AG09319 (cell line): ENCODE results near the gene VAC14.

Experiments
- DNase-seq: peaks from one replicate; pipeline ENCODE4 v3.0.0-alpha.2; 2010; ENCODE audit warnings: low read depth; ENCODE audit errors: extremely low read depth
- TF ChIP-seq, protein P1 (sequence below): IDR thresholded peaks from 2 replicates; pipeline ENCODE4 v1.5.1; 2011; ENCODE audit warnings: low read depth, mild to moderate bottlenecking, inconsistent platforms, low read length, moderate library complexity

Gene VAC14

GRCh38 chr16:70691223-70692129, 109.5 kb downstream of the VAC14 start:
- TF ChIP-seq, protein P1, sequence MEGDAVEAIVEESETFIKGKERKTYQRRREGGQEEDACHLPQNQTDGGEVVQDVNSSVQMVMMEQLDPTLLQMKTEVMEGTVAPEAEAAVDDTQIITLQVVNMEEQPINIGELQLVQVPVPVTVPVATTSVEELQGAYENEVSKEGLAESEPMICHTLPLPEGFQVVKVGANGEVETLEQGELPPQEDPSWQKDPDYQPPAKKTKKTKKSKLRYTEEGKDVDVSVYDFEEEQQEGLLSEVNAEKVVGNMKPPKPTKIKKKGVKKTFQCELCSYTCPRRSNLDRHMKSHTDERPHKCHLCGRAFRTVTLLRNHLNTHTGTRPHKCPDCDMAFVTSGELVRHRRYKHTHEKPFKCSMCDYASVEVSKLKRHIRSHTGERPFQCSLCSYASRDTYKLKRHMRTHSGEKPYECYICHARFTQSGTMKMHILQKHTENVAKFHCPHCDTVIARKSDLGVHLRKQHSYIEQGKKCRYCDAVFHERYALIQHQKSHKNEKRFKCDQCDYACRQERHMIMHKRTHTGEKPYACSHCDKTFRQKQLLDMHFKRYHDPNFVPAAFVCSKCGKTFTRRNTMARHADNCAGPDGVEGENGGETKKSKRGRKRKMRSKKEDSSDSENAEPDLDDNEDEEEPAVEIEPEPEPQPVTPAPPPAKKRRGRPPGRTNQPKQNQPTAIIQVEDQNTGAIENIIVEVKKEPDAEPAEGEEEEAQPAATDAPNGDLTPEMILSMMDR, result no peak
- peak; percentile 99 for DNase-seq

DNA sequence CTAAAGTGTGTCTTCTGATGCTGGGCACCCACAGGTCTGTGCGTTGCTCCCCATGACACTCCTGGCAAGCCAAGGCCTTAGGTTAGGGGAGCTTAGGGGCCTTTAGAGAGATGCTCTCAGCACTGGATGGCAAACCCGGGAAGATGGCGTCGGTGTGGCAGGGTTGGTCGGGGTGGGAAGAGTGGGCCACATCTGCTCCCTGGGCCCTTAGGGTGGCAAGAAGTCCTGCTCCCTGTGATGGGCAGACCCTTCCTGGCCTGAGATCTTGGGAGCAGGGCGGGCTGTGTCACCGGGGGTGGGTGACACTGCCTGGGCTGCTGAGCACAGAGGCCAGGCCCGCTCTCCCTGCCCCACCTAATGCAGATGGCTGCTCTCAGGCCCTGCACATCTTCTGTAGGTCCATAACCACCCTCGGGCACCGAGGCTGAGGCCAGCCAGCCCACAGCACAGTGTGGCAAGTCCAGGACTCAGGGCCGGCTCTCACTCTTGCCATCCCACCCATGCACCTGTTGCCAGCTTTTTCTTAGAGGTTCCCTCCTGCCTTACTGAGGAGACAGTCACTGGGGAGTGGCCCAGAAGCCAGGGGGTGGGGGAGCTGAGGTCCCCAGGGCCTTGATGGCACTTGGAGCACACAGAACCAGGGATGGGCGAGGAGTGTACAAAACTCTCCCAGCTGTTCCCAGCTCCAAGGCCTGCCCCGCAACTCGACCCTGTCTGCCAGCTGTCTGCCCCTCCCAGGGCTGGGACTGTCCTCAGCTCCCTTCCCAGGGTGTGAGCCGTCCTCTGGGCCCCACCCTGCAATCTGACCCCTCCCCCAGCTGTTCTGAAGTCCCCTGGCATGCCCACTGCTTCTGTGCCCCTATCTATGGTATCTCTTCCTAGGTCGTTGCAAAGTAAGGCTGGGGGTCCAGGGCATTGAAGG, 110.7 kb downstream of the VAC14 start:
- TF ChIP-seq, protein P1, result no peak
- DNase-seq, result no peak

- TF ChIP-seq, protein P1, result no peak
- no peak for DNase-seq
Observed at GRCh38 chr16:70689035-70689969, 111.7 kb downstream of the VAC14 start.

DNA sequence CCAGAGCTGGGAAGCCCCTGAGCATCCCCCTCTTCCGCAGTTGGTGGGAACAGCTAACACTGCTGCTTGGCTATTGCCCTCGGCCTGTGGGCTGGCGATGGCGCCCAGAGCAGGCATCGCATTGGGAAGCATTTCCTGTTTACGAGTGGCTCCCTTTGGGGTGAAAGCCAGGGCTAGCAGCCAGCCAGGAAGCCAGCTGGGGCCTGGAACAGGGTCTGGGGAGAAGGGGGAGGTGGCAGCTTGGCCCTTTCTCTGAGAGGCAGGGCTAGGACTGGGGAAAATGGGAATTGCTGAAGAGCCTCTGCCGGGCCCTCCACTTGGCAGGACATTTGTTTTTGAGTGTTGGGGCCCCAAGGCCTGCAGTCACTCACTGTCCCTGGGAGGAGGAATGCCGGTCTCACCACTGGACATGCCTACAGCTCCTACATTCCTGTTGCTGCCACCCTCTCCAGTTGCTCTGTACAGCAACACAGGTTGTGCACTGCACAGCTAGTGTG, 112.7 kb downstream of the VAC14 start:
- TF ChIP-seq, protein P1, result no peak
- peak; percentile 54 for DNase-seq

DNA sequence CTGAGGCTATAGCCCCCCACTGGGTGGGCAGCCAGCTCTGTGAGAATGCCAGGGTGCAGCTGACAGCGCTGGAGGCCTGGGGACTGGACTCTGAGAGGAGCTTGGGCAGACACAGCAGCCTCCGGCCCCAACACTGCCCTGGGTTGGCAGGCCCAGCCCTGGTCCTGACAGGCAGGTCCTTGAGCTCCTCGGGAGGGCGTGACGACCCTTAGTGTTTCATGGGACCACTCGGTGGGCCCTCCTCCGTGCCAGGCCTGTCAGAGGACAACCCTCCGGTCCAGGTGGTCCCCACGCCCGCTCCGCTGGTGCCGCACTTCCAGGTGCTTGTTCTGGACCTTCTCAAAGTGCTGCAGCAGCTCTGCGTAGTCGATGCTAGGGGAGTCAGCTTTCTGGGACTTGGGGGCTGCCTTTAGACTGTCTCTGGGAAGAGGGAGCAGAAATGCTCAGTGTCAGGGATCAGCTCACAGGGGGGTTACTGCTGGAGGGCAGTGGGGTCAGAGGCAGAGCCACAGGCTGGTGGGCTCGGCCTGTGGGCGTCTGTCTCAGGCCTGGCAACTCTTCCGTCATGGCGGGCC, 113.2 kb downstream of the VAC14 start:
- DNase-seq, result no peak
- TF ChIP-seq, protein P1, result no peak

GRCh38 chr16:70687102-70687511, 113.9 kb downstream of the VAC14 start:
- TF ChIP-seq, protein P1, result no peak
- no peak for DNase-seq
